Measurements from ENCODE around the gene MBD5.

Gene MBD5

DNA sequence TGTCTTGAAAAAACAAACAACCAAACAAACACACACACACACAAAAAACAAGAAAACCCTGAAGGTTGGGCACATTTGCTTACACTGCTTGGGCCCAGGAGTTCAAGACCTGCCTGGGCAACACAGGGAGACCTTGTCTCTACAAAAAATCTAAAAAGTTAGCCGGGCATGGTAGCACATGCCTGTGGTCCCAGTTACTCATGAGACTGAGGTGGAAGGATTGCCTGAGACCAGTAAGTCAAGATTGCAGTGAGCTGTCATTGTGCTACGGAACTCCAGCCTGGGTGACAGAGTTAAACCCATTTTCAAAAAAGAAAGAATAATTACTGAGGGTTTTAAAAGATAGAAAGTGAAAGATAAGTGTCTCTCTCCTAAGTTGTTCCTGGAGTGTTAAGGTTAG, 103.4 kb downstream of the MBD5 start:
- DNase-seq (ENCODE audit: low spot score) = no peak

DNA sequence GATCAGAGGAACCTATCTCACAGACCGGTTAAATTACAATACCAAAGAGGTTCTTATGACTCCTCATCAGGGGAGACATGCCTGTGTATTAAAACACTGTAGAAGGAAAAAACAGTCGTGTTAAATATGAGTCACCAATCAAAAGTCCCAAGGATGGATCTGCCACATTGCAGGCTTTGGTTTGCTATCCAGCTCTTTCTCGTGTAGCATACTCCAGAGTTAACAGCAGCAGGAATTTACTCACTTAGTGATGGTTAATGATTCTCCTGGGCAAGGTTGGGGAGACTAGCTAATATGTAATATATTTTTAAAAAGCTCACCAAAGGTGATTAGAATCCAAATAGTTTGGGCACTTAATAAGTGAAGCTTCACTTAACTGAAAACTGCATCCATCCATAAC, 109.7 kb downstream of the MBD5 start:
- no peak for DNase-seq (ENCODE audit: low spot score)

DNA sequence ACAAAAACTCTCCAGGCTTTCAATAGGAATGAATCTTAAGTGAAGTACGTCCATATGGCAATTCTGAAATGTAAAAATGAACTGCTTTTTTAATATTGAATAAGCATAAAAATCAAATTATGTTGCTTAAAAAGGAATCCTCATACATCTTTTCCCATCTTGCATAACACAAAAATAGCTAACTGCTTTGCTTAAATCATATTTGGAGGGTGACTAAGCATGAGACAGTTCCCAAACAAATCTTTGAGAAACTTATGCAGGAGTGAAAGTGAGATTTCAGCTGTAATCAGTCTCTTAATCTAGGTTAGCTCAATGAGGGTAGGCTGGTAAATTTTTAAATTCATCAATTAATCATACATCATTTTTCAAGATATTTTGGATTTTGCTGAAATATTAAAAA, 111.5 kb downstream of the MBD5 start:
- DNase-seq (ENCODE audit: low spot score) = no peak

DNA sequence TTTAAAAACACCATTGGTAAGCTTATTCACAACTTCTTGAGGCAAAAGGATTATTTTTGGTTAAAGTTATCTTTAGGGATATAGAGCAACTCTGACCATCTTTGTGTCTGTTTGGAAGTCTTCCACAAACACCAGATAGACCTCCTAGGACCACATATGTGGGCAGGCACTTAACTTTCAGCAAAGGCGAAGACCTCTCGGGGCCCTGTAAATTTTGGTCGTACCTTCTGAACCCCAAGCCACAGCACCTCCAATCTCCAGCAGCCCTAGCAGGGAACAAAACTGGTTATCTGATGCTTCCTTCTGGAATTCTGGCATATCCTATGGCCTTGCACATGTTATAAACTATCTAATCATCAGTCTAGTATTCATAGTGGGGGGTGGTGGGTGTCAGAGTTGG, 114.8 kb downstream of the MBD5 start:
- no peak for DNase-seq (ENCODE audit: low spot score)

DNA sequence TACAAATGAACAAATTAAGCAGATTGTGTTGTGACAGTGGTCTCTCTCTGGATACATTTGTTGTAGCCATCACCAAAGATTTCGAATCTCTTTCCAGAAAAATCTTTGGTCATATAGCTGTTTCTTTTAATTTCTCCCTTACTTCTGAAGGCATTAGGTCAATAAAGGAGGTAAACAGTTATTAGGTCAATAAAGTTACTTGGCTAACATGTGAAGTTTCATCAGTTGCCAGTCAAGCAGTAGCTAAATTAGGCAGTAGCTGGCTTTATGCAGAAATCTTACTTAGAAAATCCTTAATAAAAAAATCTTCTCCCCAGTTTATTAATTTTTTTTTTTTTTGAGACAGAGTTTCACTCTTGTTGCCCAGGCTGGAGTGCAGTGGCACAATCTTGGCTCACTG, 115.5 kb downstream of the MBD5 start:
- DNase-seq (ENCODE audit: low spot score) = no peak

DNA sequence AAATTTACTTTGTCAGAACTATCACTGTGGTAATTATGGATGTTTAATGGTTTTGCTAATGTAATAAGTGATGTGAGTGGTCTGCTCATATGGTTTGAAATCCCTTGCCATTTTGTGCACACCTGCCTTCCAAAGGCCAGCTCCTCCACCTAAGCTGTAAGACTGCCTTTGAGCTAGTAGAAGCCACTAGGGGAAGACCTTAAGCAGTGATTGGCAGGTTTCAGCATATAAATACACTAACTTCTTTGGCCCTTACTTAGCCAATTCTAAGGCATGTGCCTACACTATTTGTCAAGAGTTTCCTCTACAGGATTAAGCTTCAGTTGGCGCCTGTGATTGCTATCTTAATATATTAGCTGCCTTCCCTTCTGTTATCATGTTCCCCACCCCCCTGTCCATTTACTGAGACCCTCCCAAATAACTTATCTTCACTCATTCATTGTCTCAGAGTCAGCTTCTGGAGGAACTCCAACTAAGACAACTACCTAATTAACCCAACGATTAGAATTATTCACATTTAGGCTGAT, 141.1 kb downstream of the MBD5 start:
- DNase-seq (ENCODE audit: low spot score) = peak; percentile 66

DNA sequence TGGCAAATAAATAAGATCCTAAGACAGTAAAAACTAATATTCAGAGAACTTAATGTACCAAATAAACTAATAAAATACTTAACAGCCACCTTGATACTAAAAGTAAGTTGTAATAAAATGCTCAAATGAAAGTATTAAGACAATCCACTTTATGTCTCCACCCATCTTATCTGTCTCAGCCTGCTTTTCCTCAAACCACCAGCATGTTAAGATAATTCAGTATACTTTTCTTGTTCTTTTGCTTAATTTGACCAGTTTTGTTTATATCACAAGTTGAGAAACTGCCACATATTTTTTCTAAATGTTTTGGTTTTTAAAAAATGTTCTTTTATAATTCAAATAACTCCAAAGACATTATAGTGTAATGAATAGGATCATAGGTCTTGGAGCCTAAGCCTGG, 142.0 kb downstream of the MBD5 start:
- peak; percentile 81 for DNase-seq (ENCODE audit: low spot score)

DNA sequence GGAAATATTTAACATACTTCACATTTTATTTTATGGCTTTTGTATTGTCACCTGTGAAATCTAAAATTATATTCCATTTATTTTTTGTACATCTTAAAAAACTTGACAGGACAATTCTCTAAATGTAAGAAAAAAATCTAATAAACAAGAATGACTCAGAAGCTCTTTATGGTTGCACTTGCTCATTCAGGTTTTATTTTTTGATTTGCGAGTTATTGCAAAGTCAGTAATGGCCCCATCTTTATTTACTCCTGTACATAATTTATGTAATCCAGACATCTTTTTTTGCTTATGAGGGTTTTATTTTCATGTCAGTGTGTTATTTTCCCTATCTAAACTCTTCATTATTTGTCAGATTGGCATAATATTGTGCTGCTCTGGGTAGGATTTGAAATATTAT, 145.1 kb downstream of the MBD5 start:
- DNase-seq (ENCODE audit: low spot score) = no peak

DNA sequence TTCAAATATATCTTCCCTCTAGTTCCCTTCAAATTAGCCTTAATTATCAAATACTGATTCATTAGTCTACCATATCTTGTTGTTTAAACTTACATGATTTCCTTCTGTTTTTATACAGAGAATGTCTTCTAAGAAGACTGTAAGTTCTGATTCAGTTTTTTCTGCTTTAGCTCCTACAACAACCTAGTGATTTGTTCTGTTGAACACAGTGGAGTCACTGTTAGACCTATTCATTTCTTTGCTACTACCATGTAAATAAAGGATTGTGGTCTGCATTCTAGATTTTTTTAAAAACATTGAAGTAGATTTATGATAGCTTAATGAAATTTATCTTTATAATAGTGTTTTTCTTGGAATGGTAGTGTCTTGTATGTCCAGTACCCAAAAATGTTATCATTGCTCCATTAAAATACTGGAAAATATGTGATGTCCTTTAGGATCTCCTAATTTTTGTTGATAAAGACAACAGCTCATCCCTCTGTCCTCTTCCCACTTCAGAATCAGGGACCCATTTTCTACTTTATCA, 146.4 kb downstream of the MBD5 start:
- DNase-seq (ENCODE audit: low spot score) = no peak

DNA sequence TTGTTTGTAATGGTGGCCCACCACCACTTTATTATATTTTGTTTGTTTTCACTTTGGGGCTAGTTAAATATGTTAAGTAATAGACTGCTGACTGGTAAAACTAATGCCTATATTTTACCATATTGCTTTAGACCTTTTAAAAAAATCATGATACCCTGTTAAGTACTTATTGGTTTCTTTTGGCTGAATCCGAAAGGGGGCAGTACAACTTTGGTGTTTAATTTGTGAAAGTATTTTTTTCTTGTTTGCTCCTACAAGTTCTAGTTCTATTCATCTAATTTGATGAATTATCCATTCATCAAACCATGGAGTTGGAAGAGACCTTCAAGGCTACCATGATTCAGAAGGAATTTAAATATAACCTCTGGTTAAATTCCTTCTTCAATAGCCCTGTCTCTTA, 147.0 kb downstream of the MBD5 start:
- no peak for DNase-seq (ENCODE audit: low spot score)

DNA sequence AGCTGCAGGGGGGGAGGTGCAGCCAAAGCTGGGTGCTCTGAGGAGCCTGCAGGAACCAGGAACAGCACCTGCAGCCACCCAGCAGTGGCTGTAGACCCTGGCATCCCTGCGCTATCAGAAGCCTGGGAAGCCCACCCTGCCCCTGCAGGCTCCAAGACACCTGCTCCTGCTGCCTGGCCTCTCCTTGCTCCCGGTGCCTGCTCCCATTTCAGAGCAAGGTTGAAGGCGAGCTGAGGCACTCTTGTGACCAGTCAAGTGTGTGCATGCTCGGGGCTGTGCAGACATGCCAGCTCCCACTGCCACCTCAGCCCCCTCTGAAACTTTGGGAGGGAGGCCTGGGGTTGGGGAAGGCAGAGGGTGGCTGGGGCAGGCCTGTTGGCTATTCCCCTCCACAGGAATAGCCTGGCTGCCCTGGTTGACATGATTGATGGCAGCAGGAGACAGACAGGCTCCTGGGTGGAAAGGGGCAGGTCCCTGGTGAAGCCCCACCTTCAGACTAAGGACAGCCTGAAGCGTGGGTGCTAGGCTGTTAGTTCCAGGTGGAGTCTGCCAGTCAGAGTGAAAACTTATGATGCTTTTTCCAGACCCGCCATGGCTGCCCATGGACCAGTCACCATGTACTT, 151.4 kb downstream of the MBD5 start:
- no peak for DNase-seq (ENCODE audit: low spot score)

DNA sequence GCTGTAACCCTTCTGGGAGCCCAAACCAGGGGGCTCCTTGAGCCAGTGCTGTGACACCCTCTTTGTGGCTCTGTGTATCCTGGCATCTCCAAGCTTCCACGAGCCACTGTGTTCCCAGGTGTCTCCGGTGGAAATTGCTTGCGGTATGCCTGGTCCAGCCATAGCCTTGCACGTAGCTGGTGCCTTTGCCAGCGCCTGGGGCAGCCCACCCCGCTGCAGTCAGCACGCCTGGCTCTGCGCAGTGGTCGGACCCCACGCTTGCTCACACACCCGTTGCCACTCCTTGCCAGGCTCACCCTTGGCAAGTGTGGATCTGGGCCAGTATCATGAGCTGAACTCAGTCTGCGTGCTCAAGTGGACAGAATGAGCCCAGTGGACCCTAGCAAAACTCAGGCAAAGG, 152.3 kb downstream of the MBD5 start:
- DNase-seq (ENCODE audit: low spot score) = no peak

DNA sequence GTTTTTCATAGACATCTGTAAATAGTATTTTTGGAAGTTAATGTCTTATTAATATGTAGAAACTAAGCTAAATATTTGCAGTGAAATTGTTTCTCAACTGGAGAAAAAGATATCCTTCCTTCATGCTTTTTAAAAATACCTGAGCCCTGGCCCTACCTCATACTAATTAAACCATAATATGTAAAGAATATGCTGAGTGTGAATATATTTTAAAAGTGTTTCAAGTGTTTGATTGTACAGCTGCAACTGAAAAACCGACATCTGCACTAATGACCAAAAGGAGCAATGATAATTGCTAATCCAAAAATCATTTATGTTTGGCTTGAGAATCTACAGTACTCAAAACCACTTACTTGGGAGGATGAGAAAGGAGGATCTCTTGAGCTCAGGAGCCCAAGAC, 156.7 kb downstream of the MBD5 start:
- no peak for DNase-seq (ENCODE audit: low spot score)

DNA sequence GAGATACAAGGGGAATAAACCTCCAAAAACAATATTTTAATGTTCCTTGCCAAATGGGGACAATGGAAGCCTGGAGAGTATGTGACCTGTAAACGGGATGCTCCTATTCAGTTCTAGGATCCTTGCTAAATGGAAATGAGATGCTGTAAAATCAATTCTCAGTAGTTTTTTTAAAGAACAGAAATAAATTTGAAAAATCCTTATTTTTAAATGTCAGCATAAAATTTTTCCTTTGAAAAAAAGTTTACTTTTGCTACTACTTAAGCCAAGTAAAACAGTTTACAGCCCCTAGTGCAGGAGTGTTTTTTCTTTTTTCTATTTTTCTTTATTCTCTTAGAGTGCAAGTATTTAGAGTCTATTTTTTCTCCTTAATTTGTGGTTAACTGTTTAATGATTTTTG, 158.8 kb downstream of the MBD5 start:
- DNase-seq (ENCODE audit: low spot score) = no peak

DNA sequence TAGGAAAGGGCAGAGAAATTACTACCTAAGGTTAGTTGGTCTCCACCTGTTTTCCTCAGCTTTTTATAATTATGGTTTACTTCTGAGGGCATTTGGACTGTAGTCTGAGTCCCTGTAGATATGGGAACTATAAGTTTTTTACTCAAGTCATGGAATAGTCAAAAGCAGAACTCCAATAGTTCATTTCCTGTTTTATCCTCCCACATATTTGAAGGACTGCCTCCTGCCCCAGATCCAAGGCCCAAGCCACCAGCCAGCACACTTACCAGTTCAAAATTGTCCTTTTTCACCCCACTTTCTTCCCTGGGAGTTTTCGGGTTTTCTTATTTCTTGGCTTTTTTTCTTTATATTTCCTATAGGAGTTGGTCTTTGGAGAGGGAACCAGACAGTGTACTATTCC, 164.1 kb downstream of the MBD5 start:
- no peak for DNase-seq (ENCODE audit: low spot score)

DNA sequence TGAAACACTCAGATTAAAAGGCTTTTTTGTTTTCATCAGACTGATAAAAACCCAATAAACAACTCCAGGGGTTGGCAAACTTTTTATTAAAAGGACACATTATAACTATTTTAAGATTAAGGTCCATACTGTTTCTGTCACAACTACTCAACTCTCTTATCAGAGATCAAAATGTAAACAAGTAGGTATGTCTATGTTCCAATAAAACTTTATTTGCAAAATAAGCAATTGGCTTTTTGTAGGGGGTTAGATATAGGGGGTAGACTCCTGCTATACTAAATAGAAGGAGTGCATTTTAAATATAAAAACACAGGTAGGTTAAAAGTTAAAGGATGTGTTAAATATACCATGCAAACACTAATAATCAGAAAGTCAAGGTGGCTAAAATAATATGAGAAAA, 174.0 kb downstream of the MBD5 start:
- no peak for DNase-seq (ENCODE audit: low spot score)

DNA sequence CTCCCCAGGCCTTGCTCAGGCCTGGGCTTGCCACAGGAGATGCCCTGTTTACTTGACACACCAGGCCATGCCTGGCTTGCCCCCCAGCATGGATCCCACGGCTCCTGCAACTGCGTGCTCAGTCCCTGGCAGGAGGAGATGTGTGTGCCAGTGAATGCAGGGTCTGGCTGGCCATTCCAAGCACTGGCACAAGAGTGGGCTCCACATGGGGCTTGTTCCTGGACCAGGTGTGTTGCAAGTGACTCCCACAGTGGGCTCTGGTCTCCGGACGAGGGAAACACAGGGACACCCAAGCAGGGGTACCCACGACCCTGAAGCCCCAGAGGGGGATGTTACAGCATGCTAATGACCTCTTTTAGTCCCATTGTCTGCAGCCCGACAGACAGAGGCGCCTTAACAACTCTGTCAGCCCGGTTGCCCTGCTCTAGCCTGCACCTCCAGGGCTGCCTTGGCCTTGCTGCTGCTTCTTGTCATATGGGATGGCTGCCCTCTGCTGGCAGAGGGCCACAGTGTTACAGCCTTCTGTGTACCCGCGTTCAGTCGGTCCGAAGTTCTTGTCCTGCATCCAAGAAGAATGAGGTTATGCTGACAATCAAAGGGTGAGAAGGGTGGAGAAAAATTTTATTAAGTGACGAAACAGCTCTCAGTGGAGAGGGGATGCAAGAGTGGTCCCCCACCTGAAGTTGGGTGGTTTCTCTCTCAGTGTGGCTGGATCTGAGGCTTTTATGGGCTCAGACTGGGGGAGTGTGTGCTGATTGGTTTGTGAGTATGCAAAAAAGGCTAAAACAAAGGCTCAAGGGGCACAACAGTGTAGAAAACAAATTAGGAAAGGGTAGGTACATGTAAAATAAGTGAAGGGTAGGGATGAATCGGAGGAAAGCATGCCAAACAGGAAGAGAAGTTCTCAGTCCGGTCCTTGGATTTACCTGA, 180.4 kb downstream of the MBD5 start:
- peak; percentile 78 for DNase-seq (ENCODE audit: low spot score)

DNA sequence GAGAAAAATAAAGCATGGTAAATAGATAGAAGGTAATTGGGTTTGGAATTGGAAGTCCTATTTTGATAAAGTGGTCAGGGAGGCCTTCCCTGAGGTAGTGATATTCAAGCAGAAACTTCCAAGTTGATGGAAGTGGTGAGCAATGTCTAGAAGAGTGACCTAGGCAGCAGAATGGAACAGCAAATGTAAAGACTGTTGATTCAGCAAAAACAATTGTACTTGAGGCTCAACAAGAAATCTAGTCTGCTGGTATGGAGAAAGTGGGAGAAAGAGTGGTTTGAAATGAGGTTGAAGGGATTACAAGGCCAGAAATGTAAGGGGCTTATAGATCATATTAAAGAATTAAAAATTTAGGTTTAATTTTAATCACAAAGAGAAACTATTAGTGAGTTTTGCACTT, 181.3 kb downstream of the MBD5 start:
- no peak for DNase-seq (ENCODE audit: low spot score)

DNA sequence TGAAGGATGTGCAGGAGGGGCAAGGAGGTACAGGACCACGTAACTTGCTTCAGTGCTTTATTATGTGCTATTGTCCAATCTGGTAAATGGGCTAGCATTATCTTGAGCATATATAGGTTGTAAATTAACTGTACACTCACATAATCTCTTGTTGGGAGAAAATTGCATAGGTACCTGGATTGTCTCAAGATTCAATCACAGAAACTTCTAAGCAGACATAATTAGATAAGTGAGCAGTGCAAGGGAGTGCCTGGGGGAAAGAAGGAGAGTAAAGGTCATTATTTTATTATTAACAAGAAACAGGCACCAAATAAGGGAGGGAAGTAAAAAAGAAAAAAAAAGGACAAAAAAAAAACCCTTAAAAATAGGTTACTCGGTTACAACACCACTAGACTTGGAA, 186.2 kb downstream of the MBD5 start:
- DNase-seq (ENCODE audit: low spot score) = no peak

DNA sequence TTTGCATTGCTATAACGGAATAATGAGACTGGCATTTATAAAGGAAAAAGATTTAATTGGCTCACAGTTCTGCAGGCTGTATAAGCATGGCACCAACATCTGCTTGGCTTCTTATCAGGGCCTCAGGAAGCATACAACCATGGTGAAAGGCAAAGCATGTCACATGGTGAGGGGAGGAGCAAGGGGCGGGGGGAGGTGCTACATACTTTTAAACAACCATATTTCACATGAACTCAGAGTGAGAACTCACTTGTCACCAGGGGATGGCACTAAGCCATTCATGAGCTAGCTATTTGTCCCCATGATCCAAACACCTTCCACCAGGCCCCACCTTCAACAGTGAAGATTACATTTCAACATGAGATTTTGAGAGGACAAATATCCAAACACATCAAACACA, 188.7 kb downstream of the MBD5 start:
- DNase-seq (ENCODE audit: low spot score) = peak; percentile 66

DNA sequence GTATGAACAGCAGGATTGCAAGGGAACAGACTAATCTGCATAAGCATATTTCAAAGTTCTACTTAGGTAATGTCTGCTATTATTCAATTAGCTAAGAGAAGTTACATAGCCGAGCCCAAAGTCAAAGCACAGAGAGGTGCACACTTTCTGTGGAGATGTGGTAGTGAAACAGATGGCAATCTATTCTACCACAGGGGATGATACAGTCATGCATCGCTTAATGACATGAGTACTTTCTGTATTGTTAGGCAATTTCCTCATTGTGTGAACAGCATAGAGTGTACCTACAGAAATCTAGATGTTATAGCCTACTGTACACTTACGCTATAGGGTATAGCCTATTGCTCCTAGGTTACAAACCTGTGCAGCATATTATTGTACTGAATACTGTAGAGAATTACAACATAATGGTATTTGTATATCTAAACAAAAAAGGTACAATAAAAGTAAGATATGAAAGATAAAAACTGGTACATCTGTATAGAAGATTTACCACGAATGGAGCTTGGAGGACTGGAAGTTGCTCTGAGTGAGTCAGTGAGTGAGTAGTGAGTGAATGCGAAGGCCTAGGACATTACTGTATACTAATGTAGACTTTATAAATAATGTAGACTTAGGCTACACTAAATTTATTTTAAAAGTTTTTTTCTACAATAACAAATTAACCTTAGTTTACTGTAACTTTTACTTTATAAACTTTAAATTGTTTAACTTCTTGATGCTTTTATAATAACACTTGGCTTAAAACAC, 197.6 kb downstream of the MBD5 start:
- DNase-seq (ENCODE audit: low spot score) = no peak

DNA sequence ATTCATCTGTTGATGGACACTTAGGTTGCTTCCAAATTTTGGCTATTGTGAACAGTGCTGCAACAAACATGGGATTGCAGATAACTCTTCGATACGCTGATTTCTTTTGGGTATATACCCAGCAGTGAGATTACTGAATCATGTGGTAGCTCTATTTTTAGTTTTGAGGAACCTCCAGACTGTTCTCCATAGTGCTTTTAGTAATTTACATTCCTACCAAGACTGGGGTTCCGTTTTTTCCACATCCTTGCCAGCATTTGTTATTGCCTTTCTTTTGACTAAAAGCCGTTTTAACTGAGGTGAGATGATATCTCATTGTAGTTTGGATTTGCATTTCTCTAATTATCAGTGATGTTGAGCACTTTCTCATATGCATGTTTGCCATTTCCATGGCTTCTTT, 200.3 kb downstream of the MBD5 start:
- no peak for DNase-seq (ENCODE audit: low spot score)

DNA sequence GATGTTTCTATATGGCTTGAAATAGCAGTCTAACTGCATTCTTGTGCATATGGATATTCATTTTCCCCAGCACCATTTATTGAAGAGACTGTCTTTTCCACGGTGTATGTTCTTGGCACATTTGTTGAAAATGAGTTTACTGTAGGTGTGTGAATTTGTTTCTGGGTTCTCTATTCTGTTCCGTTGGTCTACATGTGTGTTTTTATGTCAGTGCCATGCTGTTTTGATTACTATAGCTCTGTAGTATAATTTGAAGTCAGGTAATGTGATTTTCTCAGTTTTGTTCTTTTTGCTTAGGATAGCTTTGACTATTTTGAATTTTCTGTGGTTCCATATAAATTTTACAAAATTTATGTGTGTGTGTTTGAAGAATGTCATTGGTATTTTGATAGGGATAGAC, 201.0 kb downstream of the MBD5 start:
- DNase-seq (ENCODE audit: low spot score) = no peak

Measured in hematopoietic multipotent progenitor cell treated with erythropoietin and hydrocortisone succinate and interleukin-3 and kit ligand, for 15 days (in vitro differentiated cells).